ENCODE measurements around the gene RCAN2. TPM values are rescaled to one million over a fixed set of nuclear protein-coding genes. Genes with fewer than 3 reads are reported as not detected.

The RCAN2 gene
- total and polyA plus RNA-seq, 9 donors: 12.0 to 75.3 (median 16.7) TPM

DNA sequence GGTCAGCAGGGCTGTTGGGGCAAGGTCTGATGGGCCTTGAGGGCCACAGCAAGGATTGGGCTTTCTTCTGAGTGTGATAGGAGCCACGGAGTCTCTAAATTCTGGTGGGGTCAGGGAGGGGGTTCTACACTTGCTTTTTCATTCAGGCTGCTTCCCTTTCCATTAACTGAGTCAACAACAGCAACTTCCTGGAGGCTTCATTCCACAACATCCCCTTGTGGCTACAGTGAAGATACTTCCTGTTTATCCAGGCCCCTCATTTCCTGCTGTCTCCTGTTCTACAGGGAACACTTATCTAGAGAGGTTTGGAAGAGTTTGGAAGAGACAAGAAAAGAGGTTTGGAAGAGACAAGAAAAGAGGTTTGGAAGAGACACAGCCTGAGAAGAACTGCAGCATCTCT is 175.7 kb downstream of the RCAN2 start:
- Histone ChIP-seq H3K4me1 (ENCODE audit: insufficient read depth) (peaks cover 10% of the 10 kb centered on the region), H3K4me3 (no peak overlapping the region), H3K27ac (no peak overlapping the region), H3K36me3 (no peaks in the 10 kb centered on the region), H3K27me3 (no peaks in the 10 kb centered on the region), H3K9me3 (no peaks in the 10 kb centered on the region)
- TF ChIP-seq POLR2A (IDR thresholded peaks at IDR 0.05) (no peak), EP300 (IDR thresholded peaks at IDR 0.05) (no peak)
- TF ChIP-seq, protein P1, sequence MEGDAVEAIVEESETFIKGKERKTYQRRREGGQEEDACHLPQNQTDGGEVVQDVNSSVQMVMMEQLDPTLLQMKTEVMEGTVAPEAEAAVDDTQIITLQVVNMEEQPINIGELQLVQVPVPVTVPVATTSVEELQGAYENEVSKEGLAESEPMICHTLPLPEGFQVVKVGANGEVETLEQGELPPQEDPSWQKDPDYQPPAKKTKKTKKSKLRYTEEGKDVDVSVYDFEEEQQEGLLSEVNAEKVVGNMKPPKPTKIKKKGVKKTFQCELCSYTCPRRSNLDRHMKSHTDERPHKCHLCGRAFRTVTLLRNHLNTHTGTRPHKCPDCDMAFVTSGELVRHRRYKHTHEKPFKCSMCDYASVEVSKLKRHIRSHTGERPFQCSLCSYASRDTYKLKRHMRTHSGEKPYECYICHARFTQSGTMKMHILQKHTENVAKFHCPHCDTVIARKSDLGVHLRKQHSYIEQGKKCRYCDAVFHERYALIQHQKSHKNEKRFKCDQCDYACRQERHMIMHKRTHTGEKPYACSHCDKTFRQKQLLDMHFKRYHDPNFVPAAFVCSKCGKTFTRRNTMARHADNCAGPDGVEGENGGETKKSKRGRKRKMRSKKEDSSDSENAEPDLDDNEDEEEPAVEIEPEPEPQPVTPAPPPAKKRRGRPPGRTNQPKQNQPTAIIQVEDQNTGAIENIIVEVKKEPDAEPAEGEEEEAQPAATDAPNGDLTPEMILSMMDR (IDR thresholded peaks at IDR 0.05): no peak
- no peak for DNase-seq
- 91 to 96% (median 92%) methylated on average over 1 of the region's 1 CpG for WGBS, 3 donors
- intact Hi-C loops (cut with DNase I): no loop called here

DNA sequence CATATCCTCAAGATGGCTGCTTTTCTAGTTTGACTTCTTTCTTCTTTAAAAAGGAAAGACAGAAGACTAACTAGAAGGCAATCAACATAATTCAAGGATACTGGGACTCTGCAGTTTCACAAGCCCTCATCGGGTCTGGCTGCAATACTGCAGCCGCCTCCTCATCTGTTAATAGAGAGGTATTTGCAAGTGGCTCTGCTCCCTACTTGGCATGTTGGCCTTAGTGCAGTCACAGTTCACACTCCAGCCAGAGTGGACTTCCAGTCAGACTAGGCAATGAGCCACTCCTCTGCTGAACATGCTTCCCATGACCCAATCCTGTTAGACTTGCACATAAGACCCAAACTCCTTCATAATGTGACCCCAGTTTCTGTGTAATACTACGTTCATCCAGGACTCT is 178.6 kb downstream of the RCAN2 start:
- H3K4me3 ChIP-seq: no peak overlapping the region
- no peaks in the 10 kb centered on the region for H3K9me3 ChIP-seq
- H3K4me1 ChIP-seq (ENCODE audit: insufficient read depth): peaks cover 6% of the 10 kb centered on the region
- intact Hi-C loops (cut with DNase I): no loop called here
- 80 to 87% (median 84%) methylated on average over 3 of the region's 3 CpGs for WGBS, 3 donors
- H3K27me3 ChIP-seq: no peaks in the 10 kb centered on the region
- no peak for TF ChIP-seq POLR2A (IDR thresholded peaks at IDR 0.05)
- TF ChIP-seq EP300 (IDR thresholded peaks at IDR 0.05): no peak
- TF ChIP-seq, protein P1 (IDR thresholded peaks at IDR 0.05): no peak
- H3K27ac ChIP-seq: no peak overlapping the region
- DNase-seq: no peak
- H3K36me3 ChIP-seq: no peaks in the 10 kb centered on the region

DNA sequence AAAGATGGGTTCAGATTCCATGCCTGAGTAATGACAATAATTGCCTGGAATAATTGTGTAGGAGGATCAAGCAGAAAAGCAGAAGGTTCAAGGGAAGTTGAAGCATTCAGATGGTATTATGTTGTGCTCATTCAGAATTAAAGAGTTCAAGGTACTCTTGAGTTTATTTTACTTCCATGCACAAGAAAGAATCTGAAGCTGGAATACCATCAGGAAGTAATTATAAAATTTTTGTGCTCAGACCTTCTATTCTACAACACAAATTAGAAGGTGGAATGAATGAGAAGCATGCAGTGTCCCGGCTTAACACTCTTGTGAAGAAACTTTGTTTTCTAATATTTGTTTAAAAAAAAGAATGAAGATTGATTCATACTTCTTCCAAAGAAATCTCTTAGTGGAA is 181.1 kb downstream of the RCAN2 start:
- DNase-seq: no peak
- Histone ChIP-seq H3K36me3 (no peaks in the 10 kb centered on the region), H3K9me3 (no peaks in the 10 kb centered on the region), H3K4me1 (ENCODE audit: insufficient read depth) (peaks cover 6% of the 10 kb centered on the region), H3K4me3 (no peak overlapping the region), H3K27me3 (no peaks in the 10 kb centered on the region), H3K27ac (no peak overlapping the region)
- WGBS, 3 donors: 7 to 17% (median 12%) methylated on average over 1 of the region's 1 CpG
- intact Hi-C loops (cut with DNase I): no loop called here
- TF ChIP-seq, protein P1 (IDR thresholded peaks at IDR 0.05): no peak
- TF ChIP-seq POLR2A (IDR thresholded peaks at IDR 0.05) (no peak), EP300 (IDR thresholded peaks at IDR 0.05) (no peak)

DNA sequence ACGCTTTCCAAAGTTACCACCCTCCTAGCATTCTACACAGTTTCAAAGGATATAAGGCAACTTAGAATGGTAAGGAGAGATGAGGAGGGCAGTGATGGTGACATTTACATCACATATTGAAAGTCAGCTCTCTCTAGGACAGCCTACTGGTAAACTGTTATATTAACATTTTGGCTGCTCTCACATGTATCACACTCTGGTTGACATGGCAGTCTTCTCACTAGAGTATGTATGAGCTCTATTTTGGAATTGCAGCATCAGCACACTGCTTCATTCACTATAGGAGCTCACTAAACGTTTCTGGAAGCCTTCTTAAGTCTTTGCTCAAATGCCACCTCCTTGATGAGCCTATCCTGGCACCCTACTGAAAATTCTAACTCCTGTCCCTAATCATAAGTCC is 184.8 kb downstream of the RCAN2 start:
- no peaks in the 10 kb centered on the region for H3K36me3 ChIP-seq
- intact Hi-C loops (cut with DNase I): no loop called here
- no peak overlapping the region for H3K27ac ChIP-seq
- DNase-seq: no peak
- no peaks in the 10 kb centered on the region for H3K27me3 ChIP-seq
- H3K4me1 ChIP-seq (ENCODE audit: insufficient read depth): no peaks in the 10 kb centered on the region
- no peaks in the 10 kb centered on the region for H3K9me3 ChIP-seq
- no peak for TF ChIP-seq POLR2A (IDR thresholded peaks at IDR 0.05)
- no peak for TF ChIP-seq EP300 (IDR thresholded peaks at IDR 0.05)
- TF ChIP-seq, protein P1 (IDR thresholded peaks at IDR 0.05): no peak
- 77 to 83% (median 77%) methylated on average over 2 of the region's 2 CpGs for WGBS, 3 donors
- no peak overlapping the region for H3K4me3 ChIP-seq

DNA sequence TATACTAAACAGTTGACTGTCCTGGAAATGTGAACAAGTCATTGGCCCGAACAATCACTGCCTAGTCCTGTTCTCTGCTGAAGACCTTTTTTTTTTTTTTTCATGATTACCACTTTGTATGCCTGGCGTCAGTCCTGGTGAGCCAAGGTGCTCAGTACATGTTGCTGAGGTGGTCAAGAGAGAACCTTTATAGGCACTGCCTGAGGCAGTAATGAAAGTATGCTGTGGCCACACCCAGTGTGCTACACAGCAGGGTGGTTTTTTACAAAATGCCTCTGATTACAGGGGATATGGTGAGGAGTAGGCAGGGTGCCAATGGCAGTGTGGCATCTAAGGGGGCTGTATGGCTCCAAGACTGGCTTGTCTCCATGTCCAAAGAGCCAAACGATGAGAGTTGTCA is 185.4 kb downstream of the RCAN2 start:
- WGBS, 3 donors: 93 to 99% (median 96%) methylated on average over 3 of the region's 3 CpGs
- no peak overlapping the region for H3K27ac ChIP-seq
- no peaks in the 10 kb centered on the region for H3K36me3 ChIP-seq
- H3K9me3 ChIP-seq: no peaks in the 10 kb centered on the region
- DNase-seq: no peak
- H3K4me3 ChIP-seq: no peak overlapping the region
- no peaks in the 10 kb centered on the region for H3K4me1 ChIP-seq (ENCODE audit: insufficient read depth)
- TF ChIP-seq EP300 (IDR thresholded peaks at IDR 0.05): no peak
- TF ChIP-seq POLR2A (IDR thresholded peaks at IDR 0.05): no peak
- TF ChIP-seq, protein P1 (IDR thresholded peaks at IDR 0.05): no peak
- intact Hi-C loops (cut with DNase I): no loop called here
- no peaks in the 10 kb centered on the region for H3K27me3 ChIP-seq

Data from ovary (tissue), 9 donors.